Naive thymus-derived CD4-positive, alpha-beta T cell (primary cell): ENCODE results near the gene MKRN2. TPM values are rescaled to one million over a fixed set of nuclear protein-coding genes. Genes with fewer than 3 reads are reported as not detected.

Experiments
- ATAC-seq: fragments of 150-1000 bp; cut with Tn5 transposase; 2 replicates; pipeline ENCODE4 v1.10.0; 2021; ENCODE audit warnings: mild to moderate bottlenecking, moderate library complexity
- CTCF ChIA-PET: fragments of 350-600 bp; sonication (Branson Sonifier 250); formaldehyde crosslinking; loops from one replicate; lab custom pipeline; 2021; ENCODE audit warnings: antibody characterized with exemption; lab: Charles Lee
- POLR2A ChIA-PET: fragments of 350-600 bp; sonication (Branson Sonifier 250); formaldehyde crosslinking; loops from one replicate; lab custom pipeline; 2021; ENCODE audit warnings: antibody characterized with exemption, inconsistent platforms; lab: Charles Lee
- DNase-seq, 9 donors: peaks; one replicate each; pipeline versions ENCODE4 v3.0.0 to v3.0.0-alpha.2; 2020 to 2022; ENCODE audit warnings: mixed read lengths in 1 of 9
- H3K27ac ChIP-seq: one replicate; pipeline ENCODE4 v1.7.0; 2013; ENCODE audit warnings: mild to moderate bottlenecking, low read depth, low read length, moderate library complexity
- H3K27me3 ChIP-seq, 2 donors: one replicate each; pipeline ENCODE4 v1.7.0; 2013; ENCODE audit warnings: low read length in 2 of 2, mild to moderate bottlenecking in 2 of 2, moderate library complexity in 2 of 2; ENCODE audit not compliant: control insufficient read depth in 2 of 2, insufficient read depth in 2 of 2
- H3K36me3 ChIP-seq, 3 experiments: 1 replicate in 2 of 3; 2 replicates in 1 of 3; pipeline ENCODE4 v1.7.0; 2013; ENCODE audit warnings: low read length in 3 of 3, mild to moderate bottlenecking in 3 of 3, moderate library complexity in 1 of 3; ENCODE audit not compliant: insufficient read depth in 3 of 3, control insufficient read depth in 2 of 3
- H3K4me1 ChIP-seq, 2 donors: one replicate each; pipeline ENCODE4 v1.7.0; 2013; ENCODE audit warnings: low read length in 2 of 2, mild to moderate bottlenecking in 2 of 2, moderate library complexity in 1 of 2; ENCODE audit not compliant: control insufficient read depth in 2 of 2, insufficient read depth in 2 of 2
- H3K4me3 ChIP-seq: 2 replicates; pipeline ENCODE4 v1.7.0; 2013; ENCODE audit warnings: mild to moderate bottlenecking, low read length
- H3K9me3 ChIP-seq, 3 experiments: 1 replicate in 2 of 3; 2 replicates in 1 of 3; pipeline ENCODE4 v1.7.0; 2013; ENCODE audit warnings: low read length in 3 of 3; ENCODE audit not compliant: control insufficient read depth in 2 of 3
- H3K27ac Mint-ChIP-seq, 9 donors: one replicate each; pipeline ENCODE4 v1.8.0; 2020 to 2022; ENCODE audit warnings: mixed read lengths in 9 of 9, mild to moderate bottlenecking in 8 of 9, moderate library complexity in 5 of 9, inconsistent platforms in 2 of 9
- H3K27me3 Mint-ChIP-seq, 5 donors: one replicate each; pipeline ENCODE4 v1.8.0; 2021 to 2022; ENCODE audit warnings: mixed read lengths in 5 of 5, mild to moderate bottlenecking in 1 of 5
- H3K36me3 Mint-ChIP-seq, 5 donors: one replicate each; pipeline ENCODE4 v1.8.0; 2020 to 2022; ENCODE audit warnings: mixed read lengths in 5 of 5, mild to moderate bottlenecking in 3 of 5, inconsistent platforms in 1 of 5
- H3K4me1 Mint-ChIP-seq, 7 donors: one replicate each; pipeline ENCODE4 v1.8.0; 2020 to 2022; ENCODE audit warnings: mixed read lengths in 7 of 7, mild to moderate bottlenecking in 3 of 7, inconsistent platforms in 1 of 7
- H3K4me3 Mint-ChIP-seq, 10 donors: one replicate each; pipeline ENCODE4 v1.8.0; 2020 to 2022; ENCODE audit warnings: mild to moderate bottlenecking in 10 of 10, mixed read lengths in 10 of 10, moderate library complexity in 6 of 10, inconsistent platforms in 2 of 10
- H3K9me3 Mint-ChIP-seq, 11 donors: one replicate each; pipeline ENCODE4 v1.8.0; 2020 to 2022; ENCODE audit warnings: mixed read lengths in 11 of 11, mild to moderate bottlenecking in 4 of 11, inconsistent platforms in 1 of 11, moderate library complexity in 1 of 11
- intact Hi-C, 2 donors: fragments of 100-400 bp; cut with micrococcal nuclease; formaldehyde crosslinking; loops; one replicate each; pipeline ENCODE4 v1.15.1; 2023
- polyA plus RNA-seq, 2 donors: library from polyadenylated mRNA; unstranded; fragments of 300-500 nt; fragmentation: Illumina TruSeq; gene quantifications; one replicate each; pipeline ENCODE4 v1.2.3, GENCODE V29; 2021
- total RNA-seq, 6 experiments: library from RNA in 5 of 6; stranded (reverse) in 5 of 6; gene quantifications; 1 replicate in 5 of 6; 2 replicates in 1 of 6; pipeline ENCODE4 v1.2.3 and lab custom pipeline; 2021 to 2026

Gene MKRN2
- total and polyA plus RNA-seq, 7 experiments from 2014 or later, result 21.9 to 66.2 (median 32.9) TPM

- Mint-ChIP-seq H3K4me1 (peaks cover 17 to 65% (median 51%) of the 10 kb centered on the region in 7 donors), H3K27me3 (no peaks in the 10 kb centered on the region), H3K9me3 (no peaks in the 10 kb centered on the region), H3K27ac (peak overlapping the region in 8 of 9 donors; percentile 27 to 86 (median 76)), H3K4me3 (peak overlapping the region in 3 of 10 donors; percentile 37 to 45 (median 44)), H3K36me3 (peaks cover 6 to 34% (median 27%) of the 10 kb centered on the region in 5 donors)
- Histone ChIP-seq H3K27ac (peak overlapping the region; percentile 17), H3K36me3 (peaks cover 9 to 59% (median 10%) of the 10 kb centered on the region in 3 experiments), H3K4me3 (no peak overlapping the region), H3K27me3 (no peaks in the 10 kb centered on the region), H3K9me3 (no peaks in the 10 kb centered on the region), H3K4me1 (peaks cover 3 to 5% of the 10 kb centered on the region in 2 donors)
- DNase-seq (peak in 3 of 9 donors; percentile 9 to 18 (median 14)), ATAC-seq (no peak)
- POLR2A ChIA-PET, result interaction anchor here (1.0 kb wide), 1 partner anchor 12 kb away, joined by 7 read pairs; no protein-coding TSS in a partner anchor
- intact Hi-C loops, result loop anchor here in 1 of 2 donors (5.0 kb wide), 2 partner anchors 49 to 109 kb away; partner anchors contain the start of gene RAF1
- CTCF ChIA-PET, result no interaction called here
Observed at GRCh38 chr3:12613250-12613649, 56.4 kb downstream of the MKRN2 start.

- DNase-seq (no peak), ATAC-seq (no peak)
- no peaks in the 10 kb centered on the region for H3K27me3 Mint-ChIP-seq
- Histone ChIP-seq H3K4me3 (no peak overlapping the region), H3K36me3 (peaks cover 0 to 51% (median 6%) of the 10 kb centered on the region in 3 experiments), H3K27me3 (no peaks in the 10 kb centered on the region), H3K27ac (no peak overlapping the region), H3K9me3 (no peaks in the 10 kb centered on the region), H3K4me1 (peaks cover 3 to 5% of the 10 kb centered on the region in 2 donors)
- H3K4me3 Mint-ChIP-seq, result peak overlapping the region in 1 of 10 donors; percentile 41
- intact Hi-C loops, result no loop called here
- CTCF ChIA-PET, result no interaction called here
- peaks cover 17 to 63% (median 52%) of the 10 kb centered on the region in 7 donors for H3K4me1 Mint-ChIP-seq
- H3K9me3 Mint-ChIP-seq, result no peaks in the 10 kb centered on the region
- peaks cover 0 to 32% (median 25%) of the 10 kb centered on the region in 5 donors for H3K36me3 Mint-ChIP-seq
- POLR2A ChIA-PET, result no interaction called here
- H3K27ac Mint-ChIP-seq, result peak overlapping the region in 4 of 9 donors; percentile 13 to 71 (median 48)
Observed at GRCh38 chr3:12615266-12615665, 58.4 kb downstream of the MKRN2 start.

GRCh38 chr3:12618426-12618825 is 61.5 kb downstream of the MKRN2 start:
- H3K9me3 ChIP-seq, result no peaks in the 10 kb centered on the region
- Mint-ChIP-seq H3K4me3 (no peak overlapping the region), H3K27ac (peak overlapping the region in 2 of 9 donors; percentile 6 to 25), H3K36me3 (peaks cover 0 to 30% (median 16%) of the 10 kb centered on the region in 5 donors), H3K27me3 (no peaks in the 10 kb centered on the region), H3K9me3 (no peaks in the 10 kb centered on the region), H3K4me1 (peaks cover 27 to 70% (median 60%) of the 10 kb centered on the region in 7 donors)
- no peak overlapping the region for H3K27ac ChIP-seq
- H3K4me3 ChIP-seq, result no peak overlapping the region
- no peak for DNase-seq
- intact Hi-C loops, result no loop called here
- no peak for ATAC-seq
- POLR2A ChIA-PET, result no interaction called here
- CTCF ChIA-PET, result no interaction called here
- H3K4me1 ChIP-seq, result peaks cover 0 to 7% of the 10 kb centered on the region in 2 donors
- H3K36me3 ChIP-seq, result peaks cover 0 to 38% (median 6%) of the 10 kb centered on the region in 3 experiments
- no peaks in the 10 kb centered on the region for H3K27me3 ChIP-seq

GRCh38 chr3:12620305-12620704 is 63.4 kb downstream of the MKRN2 start:
- Mint-ChIP-seq H3K27ac (peak overlapping the region in 3 of 9 donors; percentile 21 to 84 (median 25)), H3K4me3 (no peak overlapping the region), H3K9me3 (no peaks in the 10 kb centered on the region), H3K36me3 (peaks cover 0 to 25% (median 16%) of the 10 kb centered on the region in 5 donors), H3K27me3 (no peaks in the 10 kb centered on the region), H3K4me1 (peaks cover 30 to 63% (median 54%) of the 10 kb centered on the region in 7 donors)
- Histone ChIP-seq H3K27ac (no peak overlapping the region), H3K9me3 (no peaks in the 10 kb centered on the region), H3K4me3 (no peak overlapping the region), H3K36me3 (peaks cover 0 to 30% (median 6%) of the 10 kb centered on the region in 3 experiments), H3K27me3 (no peaks in the 10 kb centered on the region), H3K4me1 (peaks cover 3 to 9% of the 10 kb centered on the region in 2 donors)
- no peak for DNase-seq
- POLR2A ChIA-PET, result interaction anchor here (0.6 kb wide), 1 partner anchor 75 kb away, joined by 4 read pairs; no protein-coding TSS in a partner anchor
- no peak for ATAC-seq
- intact Hi-C loops, result no loop called here
- CTCF ChIA-PET, result no interaction called here

- H3K9me3 Mint-ChIP-seq, result peaks cover 0 to under 1% (median 0%) of the 10 kb centered on the region in 11 donors
- H3K36me3 Mint-ChIP-seq, result peaks cover 0 to 25% (median 16%) of the 10 kb centered on the region in 5 donors
- H3K9me3 ChIP-seq, result no peaks in the 10 kb centered on the region
- no peak overlapping the region for H3K27ac ChIP-seq
- H3K36me3 ChIP-seq, result peaks cover 0 to 26% (median 6%) of the 10 kb centered on the region in 3 experiments
- H3K27me3 Mint-ChIP-seq, result no peaks in the 10 kb centered on the region
- H3K27me3 ChIP-seq, result no peaks in the 10 kb centered on the region
- H3K4me3 ChIP-seq, result no peak overlapping the region
- peak overlapping the region in 4 of 9 donors; percentile 21 to 84 (median 71) for H3K27ac Mint-ChIP-seq
- ChIA-PET CTCF (no interaction called here), POLR2A (interaction anchor here (0.6 kb wide), 1 partner anchor 75 kb away, joined by 4 read pairs; no protein-coding TSS in a partner anchor)
- no peak for ATAC-seq
- no peak overlapping the region for H3K4me3 Mint-ChIP-seq
- intact Hi-C loops, result no loop called here
- peaks cover 32 to 64% (median 55%) of the 10 kb centered on the region in 7 donors for H3K4me1 Mint-ChIP-seq
- DNase-seq, result no peak
- peaks cover 6 to 13% of the 10 kb centered on the region in 2 donors for H3K4me1 ChIP-seq
Observed at GRCh38 chr3:12620729-12621128, 63.8 kb downstream of the MKRN2 start.

GRCh38 chr3:12622335-12622734 is 65.4 kb downstream of the MKRN2 start:
- no peaks in the 10 kb centered on the region for H3K9me3 ChIP-seq
- no peak overlapping the region for H3K4me3 ChIP-seq
- H3K4me1 Mint-ChIP-seq, result peaks cover 38 to 69% (median 58%) of the 10 kb centered on the region in 7 donors
- peaks cover 0 to 13% (median 6%) of the 10 kb centered on the region in 3 experiments for H3K36me3 ChIP-seq
- H3K27ac Mint-ChIP-seq, result peak overlapping the region in 7 of 9 donors; percentile 11 to 84 (median 69)
- peaks cover 0 to 1% (median 0%) of the 10 kb centered on the region in 11 donors for H3K9me3 Mint-ChIP-seq
- H3K27ac ChIP-seq, result no peak overlapping the region
- intact Hi-C loops, result no loop called here
- peaks cover 0 to 19% (median 9%) of the 10 kb centered on the region in 5 donors for H3K36me3 Mint-ChIP-seq
- ATAC-seq, result no peak
- H3K27me3 ChIP-seq, result no peaks in the 10 kb centered on the region
- H3K27me3 Mint-ChIP-seq, result no peaks in the 10 kb centered on the region
- no peak for DNase-seq
- CTCF ChIA-PET, result no interaction called here
- POLR2A ChIA-PET, result no interaction called here
- H3K4me1 ChIP-seq, result peaks cover 9 to 13% of the 10 kb centered on the region in 2 donors
- peak overlapping the region in 5 of 10 donors; percentile 0 to 63 (median 48) for H3K4me3 Mint-ChIP-seq
